Activated CD8-positive, alpha-beta memory T cell treated with anti-CD3 and anti-CD28 coated beads, Interleukin-2, amount 50 U/mL, for 4 hours (primary cell): Measurements from ENCODE around the gene PCDHA11.
"Not testable (repeated sequence)": the region's sequence is repeated elsewhere in the genome, so short reads cannot be mapped to it uniquely, and the experiment has no call there.

ENCODE experiments used
- DNase-seq: peaks from one replicate; pipeline ENCODE4 v3.0.0-alpha.2; 2020

PCDHA11 gene

DNA sequence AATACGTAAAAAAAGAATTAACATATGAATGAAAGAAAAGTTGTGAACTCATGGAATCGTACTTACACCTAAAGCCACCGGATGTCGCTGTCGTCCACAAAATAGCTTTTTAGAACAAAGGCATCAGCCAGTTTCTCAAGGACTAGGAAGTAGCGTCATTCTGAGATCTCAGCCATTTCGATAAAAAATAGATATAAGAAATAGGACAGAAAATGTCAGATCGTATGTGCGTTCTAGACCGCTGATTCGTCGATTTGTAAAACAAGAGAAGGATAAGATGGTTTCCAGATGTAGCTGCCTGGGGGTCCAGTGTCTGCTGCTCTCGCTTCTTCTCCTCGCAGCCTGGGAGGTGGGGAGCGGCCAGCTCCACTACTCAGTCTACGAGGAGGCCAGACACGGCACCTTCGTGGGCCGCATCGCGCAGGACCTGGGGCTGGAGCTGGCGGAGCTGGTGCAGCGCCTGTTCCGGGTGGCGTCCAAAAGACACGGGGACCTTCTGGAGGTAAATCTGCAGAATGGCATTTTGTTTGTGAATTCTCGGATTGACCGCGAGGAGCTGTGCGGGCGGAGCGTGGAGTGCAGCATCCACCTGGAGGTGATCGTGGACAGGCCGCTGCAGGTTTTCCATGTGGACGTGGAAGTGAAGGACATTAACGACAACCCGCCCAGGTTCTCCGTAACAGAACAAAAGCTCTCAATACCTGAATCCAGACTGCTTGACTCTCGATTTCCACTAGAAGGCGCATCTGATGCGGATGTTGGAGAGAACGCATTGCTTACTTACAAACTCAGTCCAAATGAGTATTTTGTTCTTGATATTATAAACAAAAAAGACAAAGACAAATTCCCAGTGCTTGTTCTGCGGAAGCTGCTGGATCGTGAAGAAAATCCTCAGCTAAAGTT lies 12.7 kb upstream of the PCDHA11 start, which contains the start of gene PCDHA10:
PCDHA10 (plus strand) TSS at position 126 of the 903 bp plus-strand sequence; CDS start at position 278, 152 bp downstream.
- DNase-seq, result no peak

DNA sequence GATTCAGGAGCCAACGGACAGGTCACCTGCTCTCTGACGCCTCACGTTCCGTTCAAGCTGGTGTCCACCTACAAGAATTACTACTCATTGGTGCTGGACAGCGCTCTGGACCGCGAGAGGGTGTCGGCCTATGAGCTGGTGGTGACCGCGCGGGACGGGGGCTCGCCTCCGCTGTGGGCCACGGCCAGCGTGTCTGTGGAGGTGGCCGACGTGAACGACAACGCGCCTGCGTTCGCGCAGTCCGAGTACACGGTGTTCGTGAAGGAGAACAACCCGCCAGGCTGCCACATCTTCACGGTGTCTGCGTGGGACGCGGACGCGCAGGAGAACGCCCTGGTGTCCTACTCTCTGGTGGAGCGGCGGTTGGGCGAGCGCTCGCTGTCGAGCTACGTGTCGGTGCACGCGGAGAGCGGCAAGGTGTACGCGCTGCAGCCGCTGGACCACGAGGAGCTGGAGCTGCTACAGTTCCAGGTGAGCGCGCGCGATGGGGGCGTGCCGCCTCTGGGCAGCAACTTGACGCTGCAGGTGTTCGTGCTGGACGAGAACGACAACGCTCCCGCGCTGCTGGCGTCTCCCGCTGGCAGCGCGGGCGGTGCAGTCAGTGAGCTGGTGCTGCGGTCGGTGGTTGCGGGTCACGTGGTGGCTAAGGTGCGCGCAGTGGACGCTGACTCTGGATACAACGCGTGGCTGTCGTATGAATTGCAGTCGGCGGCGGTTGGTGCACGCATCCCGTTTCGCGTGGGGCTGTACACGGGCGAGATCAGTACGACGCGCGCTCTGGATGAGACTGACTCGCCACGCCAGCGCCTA lies 11.4 kb upstream of the PCDHA11 start:
- DNase-seq, result no peak

DNA sequence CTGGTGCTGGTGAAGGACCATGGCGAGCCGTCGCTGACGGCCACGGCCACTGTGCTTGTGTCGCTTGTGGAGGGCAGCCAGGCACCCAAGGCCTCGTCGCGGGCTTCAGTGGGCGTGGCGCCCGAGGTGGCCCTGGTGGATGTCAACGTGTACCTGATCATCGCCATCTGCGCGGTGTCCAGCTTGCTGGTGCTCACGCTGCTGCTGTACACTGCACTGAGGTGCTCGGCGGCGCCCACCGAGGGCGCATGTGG lies 10.8 kb upstream of the PCDHA11 start:
- no peak for DNase-seq

DNA sequence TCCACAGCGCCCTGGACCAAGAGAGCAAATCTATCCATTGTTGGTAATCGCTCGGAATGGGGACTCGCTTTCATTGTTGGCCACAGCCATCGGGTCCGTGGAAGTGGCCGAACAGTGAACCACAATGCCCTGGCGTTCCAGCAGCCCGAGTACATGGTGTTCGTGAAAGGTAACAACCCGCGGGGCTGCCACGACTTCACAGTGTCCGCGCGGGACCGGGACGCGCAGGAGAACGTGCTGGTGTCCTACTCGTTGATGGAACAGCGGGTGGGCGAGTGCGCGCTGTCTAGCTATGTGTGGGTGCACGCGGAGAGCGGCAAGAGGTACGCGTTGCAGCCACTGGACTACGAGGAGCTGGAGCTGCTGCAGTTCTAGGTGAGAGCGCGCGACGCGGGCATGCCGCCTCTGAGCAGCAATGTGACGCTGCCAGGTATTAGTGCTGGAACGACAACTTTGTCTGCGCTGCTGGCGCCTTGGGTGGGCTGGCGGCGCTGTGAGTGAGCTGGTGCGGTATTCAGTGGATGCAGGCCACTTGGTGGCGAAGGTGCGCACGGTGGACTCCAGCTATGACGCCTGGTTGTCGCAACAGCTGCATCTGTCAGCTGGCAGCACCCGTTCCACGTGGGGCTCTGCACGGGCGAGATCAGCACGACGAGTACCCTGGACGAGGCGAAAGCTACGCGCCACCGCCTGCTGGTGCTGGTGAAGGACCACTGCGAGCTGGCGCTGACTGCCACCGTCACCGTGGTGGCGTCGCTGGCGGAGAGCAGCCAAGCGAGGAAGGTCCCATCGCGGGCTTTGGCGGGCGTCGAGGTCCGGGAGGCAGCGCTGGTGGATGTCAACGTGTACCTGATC lies 6.1 kb upstream of the PCDHA11 start:
- no peak for DNase-seq

DNA sequence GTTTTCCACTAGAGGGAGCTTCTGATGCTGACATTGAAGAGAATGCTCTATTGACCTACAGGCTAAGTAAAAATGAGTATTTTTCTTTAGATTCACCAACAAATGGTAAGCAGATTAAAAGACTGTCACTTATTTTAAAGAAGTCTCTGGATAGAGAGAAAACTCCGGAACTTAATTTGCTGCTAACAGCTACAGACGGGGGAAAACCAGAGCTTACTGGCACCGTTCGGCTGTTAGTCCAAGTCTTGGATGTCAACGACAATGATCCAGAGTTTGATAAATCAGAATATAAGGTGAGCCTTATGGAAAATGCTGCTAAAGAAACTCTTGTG lies 764 bp downstream of the PCDHA11 start:
- no peak for DNase-seq

DNA sequence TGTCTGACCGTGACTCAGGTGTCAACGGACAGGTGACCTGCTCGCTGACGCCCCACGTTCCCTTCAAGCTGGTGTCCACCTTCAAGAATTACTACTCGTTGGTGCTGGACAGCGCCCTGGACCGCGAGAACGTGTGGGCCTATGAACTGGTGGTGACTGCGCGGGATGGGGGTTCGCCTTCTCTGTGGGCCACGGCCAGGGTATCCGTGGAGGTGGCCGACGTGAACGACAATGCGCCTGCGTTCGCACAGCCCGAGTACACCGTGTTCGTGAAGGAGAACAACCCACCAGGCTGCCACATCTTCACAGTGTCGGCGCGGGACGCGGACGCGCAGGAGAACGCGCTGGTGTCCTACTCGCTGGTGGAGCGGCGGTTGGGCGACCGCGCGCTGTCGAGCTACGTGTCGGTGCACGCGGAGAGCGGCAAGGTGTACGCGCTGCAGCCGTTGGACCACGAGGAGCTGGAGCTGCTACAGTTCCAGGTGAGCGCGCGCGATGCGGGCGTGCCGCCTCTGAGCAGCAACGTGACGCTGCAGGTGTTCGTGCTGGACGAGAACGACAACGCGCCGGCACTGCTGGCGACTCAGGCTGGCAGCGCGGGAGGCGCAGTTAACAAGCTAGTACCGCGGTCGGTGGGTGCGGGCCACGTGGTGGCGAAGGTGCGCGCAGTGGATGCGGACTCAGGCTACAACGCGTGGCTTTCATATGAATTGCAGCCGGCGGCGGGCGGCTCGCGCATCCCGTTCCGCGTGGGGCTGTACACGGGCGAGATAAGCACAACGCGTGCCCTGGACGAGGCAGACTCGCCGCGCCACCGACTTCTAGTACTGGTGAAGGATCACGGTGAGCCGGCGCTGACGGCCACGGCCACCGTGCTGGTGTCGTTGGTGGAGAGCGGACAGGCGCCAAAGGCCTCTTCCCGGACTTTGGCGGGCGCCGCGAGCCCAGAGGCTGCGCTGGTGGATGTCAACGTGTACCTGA lies 1.8 kb downstream of the PCDHA11 start:
- DNase-seq, result no peak

DNA sequence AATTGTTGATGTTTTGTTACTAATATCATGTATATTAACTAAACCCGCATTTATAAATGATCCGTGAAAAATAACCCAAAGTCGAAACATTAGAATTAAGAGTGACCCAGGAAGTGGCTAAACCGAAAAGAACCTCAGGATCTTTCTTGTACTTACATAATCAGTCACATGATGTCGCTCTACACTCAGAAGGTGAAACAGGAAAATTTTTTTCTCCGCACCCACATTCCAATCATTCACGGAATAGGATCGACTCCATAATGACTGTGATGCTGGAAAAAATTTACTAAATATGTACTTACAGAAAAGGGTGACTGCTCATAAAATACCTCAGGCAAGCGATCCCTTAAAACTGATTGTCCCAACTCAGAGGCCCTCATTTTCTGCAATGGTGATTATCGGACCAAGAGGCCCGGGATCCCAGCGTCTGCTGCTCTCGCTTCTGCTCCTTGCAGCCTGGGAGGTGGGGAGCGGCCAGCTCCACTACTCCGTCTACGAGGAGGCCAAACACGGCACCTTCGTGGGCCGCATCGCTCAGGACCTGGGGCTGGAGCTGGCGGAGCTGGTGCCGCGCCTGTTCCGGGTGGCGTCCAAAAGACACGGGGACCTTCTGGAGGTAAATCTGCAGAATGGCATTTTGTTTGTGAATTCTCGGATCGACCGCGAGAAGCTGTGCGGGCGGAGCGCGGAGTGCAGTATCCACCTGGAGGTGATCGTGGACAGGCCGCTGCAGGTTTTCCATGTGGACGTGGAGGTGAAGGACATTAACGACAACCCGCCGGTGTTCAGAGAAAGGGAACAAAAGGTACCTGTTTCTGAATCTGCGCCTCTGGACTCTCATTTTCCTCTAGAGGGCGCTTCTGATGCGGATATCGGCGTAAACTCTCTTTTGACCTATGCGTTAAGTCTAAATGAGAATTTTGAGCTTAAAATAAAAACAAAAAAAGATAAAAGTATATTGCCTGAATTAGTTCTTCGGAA lies 6.6 kb downstream of the PCDHA11 start, which contains the start of gene PCDHA12:
PCDHA12 (plus strand) TSS at position 224 of the 981 bp plus-strand sequence; CDS start at position 389, 165 bp downstream.
- DNase-seq, result no peak

DNA sequence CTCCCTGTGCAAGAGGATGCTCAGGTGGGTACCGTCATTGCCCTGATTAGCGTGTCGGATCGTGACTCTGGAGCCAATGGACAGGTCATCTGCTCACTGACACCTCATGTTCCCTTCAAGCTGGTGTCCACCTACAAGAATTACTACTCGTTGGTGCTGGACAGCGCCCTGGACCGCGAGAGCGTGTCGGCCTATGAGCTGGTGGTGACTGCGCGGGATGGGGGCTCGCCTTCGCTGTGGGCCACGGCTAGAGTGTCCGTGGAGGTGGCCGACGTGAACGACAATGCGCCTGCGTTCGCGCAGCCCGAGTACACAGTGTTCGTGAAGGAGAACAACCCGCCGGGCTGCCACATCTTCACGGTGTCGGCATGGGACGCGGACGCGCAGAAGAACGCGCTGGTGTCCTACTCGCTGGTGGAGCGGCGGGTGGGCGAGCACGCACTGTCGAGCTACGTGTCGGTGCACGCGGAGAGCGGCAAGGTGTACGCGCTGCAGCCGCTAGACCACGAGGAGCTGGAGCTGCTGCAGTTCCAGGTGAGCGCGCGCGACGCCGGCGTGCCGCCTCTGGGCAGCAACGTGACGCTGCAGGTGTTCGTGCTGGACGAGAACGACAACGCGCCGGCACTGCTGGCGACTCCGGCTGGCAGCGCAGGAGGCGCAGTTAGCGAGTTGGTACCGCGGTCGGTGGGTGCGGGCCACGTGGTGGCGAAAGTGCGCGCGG lies 7.9 kb downstream of the PCDHA11 start:
- not testable (repeated sequence) for DNase-seq

DNA sequence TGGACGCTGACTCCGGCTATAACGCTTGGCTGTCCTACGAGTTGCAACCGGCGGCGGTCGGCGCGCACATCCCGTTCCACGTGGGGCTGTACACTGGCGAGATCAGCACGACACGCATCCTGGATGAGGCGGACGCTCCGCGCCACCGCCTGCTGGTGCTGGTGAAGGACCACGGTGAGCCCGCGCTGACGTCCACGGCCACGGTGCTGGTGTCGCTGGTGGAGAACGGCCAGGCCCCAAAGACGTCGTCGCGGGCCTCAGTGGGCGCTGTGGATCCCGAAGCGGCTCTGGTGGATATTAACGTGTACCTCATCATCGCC lies 8.5 kb downstream of the PCDHA11 start:
- no peak for DNase-seq

DNA sequence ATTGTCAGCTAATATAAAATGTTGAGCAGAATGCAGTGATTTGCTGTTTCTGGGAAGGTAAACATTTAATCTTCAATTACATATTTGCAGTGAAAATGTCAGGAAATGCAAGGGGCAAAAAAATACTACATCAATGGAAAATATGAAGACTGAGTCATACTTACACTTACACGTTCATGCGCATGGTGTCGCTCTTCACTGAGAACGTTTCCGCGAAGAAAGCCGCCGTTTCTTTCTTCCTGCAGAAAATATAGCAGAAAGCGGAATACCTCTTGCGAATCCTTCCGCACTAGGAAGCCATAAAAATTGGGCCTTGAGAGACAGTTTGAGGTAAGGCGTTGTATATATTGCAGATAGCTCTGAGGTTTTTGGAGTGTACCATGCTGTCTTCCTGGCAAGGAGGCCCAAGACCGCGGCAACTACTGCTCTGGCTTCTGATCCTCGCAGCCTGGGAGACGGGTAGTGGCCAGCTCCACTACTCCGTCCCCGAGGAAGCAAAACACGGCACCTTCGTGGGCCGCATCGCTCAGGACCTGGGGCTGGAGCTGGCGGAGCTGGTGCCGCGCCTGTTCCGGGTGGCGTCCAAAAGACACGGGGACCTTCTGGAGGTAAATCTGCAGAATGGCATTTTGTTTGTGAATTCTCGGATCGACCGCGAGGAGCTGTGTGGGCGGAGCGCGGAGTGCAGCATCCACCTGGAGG lies 13.3 kb downstream of the PCDHA11 start, which contains the start of gene PCDHA13:
PCDHA13 (plus strand) TSS at position 236 of the 702 bp plus-strand sequence; CDS start at position 381, 145 bp downstream.
- no peak for DNase-seq

DNA sequence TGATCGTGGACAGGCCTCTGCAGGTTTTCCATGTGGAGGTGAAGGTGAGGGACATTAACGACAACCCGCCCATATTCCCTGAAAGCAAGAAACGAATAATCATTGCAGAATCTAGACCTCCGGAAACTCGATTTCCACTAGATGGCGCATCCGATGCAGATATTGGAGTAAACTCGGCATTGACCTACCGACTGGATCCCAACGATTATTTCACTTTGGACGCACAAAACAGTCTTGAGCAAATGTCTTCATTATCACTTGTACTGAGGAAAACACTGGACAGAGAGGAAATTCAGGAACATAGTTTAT lies 13.8 kb downstream of the PCDHA11 start:
- no peak for DNase-seq

DNA sequence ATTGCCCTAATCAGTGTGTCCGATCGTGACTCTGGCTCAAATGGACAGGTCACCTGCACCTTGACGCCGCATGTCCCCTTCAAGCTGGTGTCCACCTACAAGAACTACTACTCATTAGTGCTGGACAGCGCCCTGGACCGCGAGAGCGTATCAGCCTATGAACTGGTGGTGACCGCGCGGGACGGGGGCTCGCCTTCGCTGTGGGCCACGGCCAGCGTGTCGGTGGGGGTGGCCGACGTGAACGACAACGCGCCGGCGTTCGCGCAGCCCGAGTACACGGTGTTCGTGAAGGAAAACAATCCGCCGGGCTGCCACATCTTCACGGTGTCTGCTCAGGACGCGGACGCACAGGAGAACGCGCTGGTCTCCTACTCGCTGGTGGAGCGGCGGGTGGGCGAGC lies 14.6 kb downstream of the PCDHA11 start:
- no peak for DNase-seq

DNA sequence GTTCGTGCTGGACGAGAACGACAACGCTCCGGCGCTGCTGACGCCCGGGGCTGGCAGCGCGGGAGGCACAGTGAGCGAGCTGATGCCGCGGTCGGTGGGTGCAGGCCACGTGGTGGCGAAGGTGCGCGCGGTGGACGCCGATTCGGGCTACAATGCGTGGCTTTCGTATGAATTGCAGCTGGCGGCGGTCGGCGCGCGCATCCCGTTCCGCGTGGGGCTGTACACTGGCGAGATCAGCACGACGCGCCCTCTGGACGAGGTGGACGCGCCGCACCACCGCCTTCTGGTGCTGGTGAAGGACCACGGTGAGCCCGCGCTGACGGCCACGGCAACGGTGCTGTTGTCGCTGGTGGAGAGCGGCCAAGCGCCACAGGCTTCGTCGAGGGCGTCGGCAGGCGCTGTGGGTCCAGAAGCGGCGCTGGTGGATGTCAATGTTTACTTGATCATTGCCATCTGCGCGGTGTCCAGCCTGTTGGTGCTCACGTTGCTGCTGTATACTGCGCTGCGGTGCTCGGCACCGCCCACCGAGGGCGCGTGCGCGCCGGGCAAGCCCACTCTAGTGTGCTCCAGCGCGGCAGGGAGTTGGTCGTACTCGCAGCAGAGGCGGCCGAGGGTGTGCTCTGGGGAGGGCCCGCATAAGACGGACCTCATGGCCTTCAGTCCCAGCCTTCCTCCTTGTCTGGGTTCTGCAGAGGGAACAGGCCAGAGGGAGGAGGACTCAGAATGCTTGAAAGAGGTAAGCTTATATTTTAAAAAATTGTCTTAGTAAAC lies 15.4 kb downstream of the PCDHA11 start:
- no peak for DNase-seq

DNA sequence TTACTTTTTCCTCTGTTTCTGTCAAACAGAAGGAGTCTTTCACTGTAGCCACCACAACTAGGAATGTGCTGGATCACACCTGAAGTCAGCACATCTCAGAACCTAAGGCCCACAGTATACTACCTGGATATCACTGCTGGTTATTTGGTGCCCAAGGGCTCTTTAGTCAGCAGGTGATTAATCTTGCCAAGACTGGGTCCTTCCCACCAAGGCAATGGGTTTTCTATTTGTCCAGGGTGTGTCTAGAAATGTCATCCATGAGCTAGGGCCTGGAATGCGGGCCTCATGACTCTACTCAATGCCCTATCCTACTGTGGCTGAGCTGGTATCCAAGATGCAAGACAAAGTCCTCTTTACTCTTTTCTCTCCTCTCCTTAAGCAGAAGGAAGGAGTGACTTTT lies 47.6 kb downstream of the PCDHA11 start:
- no peak for DNase-seq
